HG03378 (cell line): ENCODE results near the gene IKBIP.
"Not testable (repeated sequence)": the region's sequence is repeated elsewhere in the genome, so short reads cannot be mapped to it uniquely, and the experiment has no call there.

Source experiments
- ATAC-seq: cut with Tn5 transposase; IDR thresholded peaks from one replicate; pipeline ENCODE4 v1.9.1; 2021; ENCODE audit warnings: mild to moderate bottlenecking, moderate library complexity; ENCODE audit not compliant: unreplicated experiment

Gene IKBIP

GRCh38 chr12:98638009-98638408 lies 6.6 kb downstream of the IKBIP start:
- ATAC-seq: no peak

GRCh38 chr12:98637068-98637467 lies 7.5 kb downstream of the IKBIP start:
- no peak for ATAC-seq

- peak; percentile 89 for ATAC-seq
Observed at GRCh38 chr12:98635657-98636323, 8.8 kb downstream of the IKBIP start.

- ATAC-seq: no peak
Observed at GRCh38 chr12:98618952-98619351, 25.6 kb downstream of the IKBIP start.

GRCh38 chr12:98612696-98613334 lies 31.8 kb downstream of the IKBIP start:
- ATAC-seq: peak; percentile 93

- no peak for ATAC-seq
Observed at GRCh38 chr12:98610596-98610995, 34.0 kb downstream of the IKBIP start.

GRCh38 chr12:98606359-98606988 lies 38.1 kb downstream of the IKBIP start:
- no peak for ATAC-seq

GRCh38 chr12:98601924-98602323 lies 42.7 kb downstream of the IKBIP start:
- ATAC-seq: no peak

- ATAC-seq: not testable (repeated sequence)
Observed at GRCh38 chr12:98597313-98597712, 47.3 kb downstream of the IKBIP start.

- ATAC-seq: no peak
Observed at GRCh38 chr12:98595243-98595988, 49.2 kb downstream of the IKBIP start.

GRCh38 chr12:98594050-98594835 lies 50.3 kb downstream of the IKBIP start:
- no peak for ATAC-seq

- peak; percentile 98 for ATAC-seq
Observed at GRCh38 chr12:98593351-98594049, 51.1 kb downstream of the IKBIP start, which contains the start of gene SLC25A3. TSS of gene SLC25A3 (plus strand) at chr12:98593686. CDS start at chr12:98593979, 293 bp downstream.

- peak; percentile 2 for ATAC-seq
Observed at GRCh38 chr12:98592825-98593322, 51.7 kb downstream of the IKBIP start.

GRCh38 chr12:98591209-98591608 lies 53.4 kb downstream of the IKBIP start:
- ATAC-seq: no peak

- ATAC-seq: no peak
Observed at GRCh38 chr12:98587084-98587483, 57.5 kb downstream of the IKBIP start.

GRCh38 chr12:98582093-98582492 lies 62.5 kb downstream of the IKBIP start:
- ATAC-seq: no peak

GRCh38 chr12:98581101-98581500 lies 63.5 kb downstream of the IKBIP start:
- ATAC-seq: no peak

- no peak for ATAC-seq
Observed at GRCh38 chr12:98580695-98581094, 63.9 kb downstream of the IKBIP start.

- ATAC-seq: no peak
Observed at GRCh38 chr12:98579835-98580234, 64.8 kb downstream of the IKBIP start.

- ATAC-seq: no peak
Observed at GRCh38 chr12:98579347-98579746, 65.2 kb downstream of the IKBIP start.
